Central memory CD8-positive, alpha-beta T cell (primary cell): Measurements from ENCODE around the gene CRIP1.

Source experiments
- ATAC-seq: fragments of 150-1000 bp; cut with Tn5 transposase; replicated peaks from 2 replicates; pipeline ENCODE4 v1.10.0; 2022; ENCODE audit warnings: mild to moderate bottlenecking, moderate FRiP score, moderate number of reproducible peaks; ENCODE audit not compliant: poor library complexity, severe bottlenecking; ENCODE audit errors: extremely low read depth
- DNase-seq, 2 donors: peaks; one replicate each; pipeline ENCODE4 v3.0.0; 2021; ENCODE audit warnings: low spot score in 2 of 2
- H3K27ac Mint-ChIP-seq: one replicate; pipeline ENCODE4 v1.8.0; 2022; ENCODE audit warnings: low read depth, mild to moderate bottlenecking, moderate library complexity, mixed read lengths
- H3K27me3 Mint-ChIP-seq: one replicate; pipeline ENCODE4 v1.8.0; 2022; ENCODE audit warnings: mixed read lengths
- H3K36me3 Mint-ChIP-seq: one replicate; pipeline ENCODE4 v1.8.0; 2022; ENCODE audit warnings: mild to moderate bottlenecking, moderate library complexity, mixed read lengths; ENCODE audit not compliant: insufficient read depth
- H3K4me1 Mint-ChIP-seq: one replicate; pipeline ENCODE4 v1.8.0; 2022; ENCODE audit warnings: mixed read lengths
- H3K4me3 Mint-ChIP-seq: one replicate; pipeline ENCODE4 v1.8.0; 2022; ENCODE audit warnings: mild to moderate bottlenecking, moderate library complexity, mixed read lengths
- H3K9me3 Mint-ChIP-seq: one replicate; pipeline ENCODE4 v1.8.0; 2022; ENCODE audit warnings: mixed read lengths

CRIP1 gene

GRCh38 chr14:105537580-105538474 is 51.1 kb downstream of the CRIP1 start:
- Mint-ChIP-seq H3K36me3 (peaks cover 3% of the 10 kb centered on the region), H3K4me1 (no peaks in the 10 kb centered on the region), H3K4me3 (no peak overlapping the region), H3K27me3 (peaks cover 57% of the 10 kb centered on the region), H3K27ac (no peak overlapping the region), H3K9me3 (peaks cover 3% of the 10 kb centered on the region)
- peak; percentile 67 for ATAC-seq
- peak; percentile 55 to 76 for DNase-seq
